ENCODE results near the gene NEUROG1.
"Not testable (repeated sequence)": the region's sequence is repeated elsewhere in the genome, so short reads cannot be mapped to it uniquely, and the experiment has no call there.

The NEUROG1 gene

DNA sequence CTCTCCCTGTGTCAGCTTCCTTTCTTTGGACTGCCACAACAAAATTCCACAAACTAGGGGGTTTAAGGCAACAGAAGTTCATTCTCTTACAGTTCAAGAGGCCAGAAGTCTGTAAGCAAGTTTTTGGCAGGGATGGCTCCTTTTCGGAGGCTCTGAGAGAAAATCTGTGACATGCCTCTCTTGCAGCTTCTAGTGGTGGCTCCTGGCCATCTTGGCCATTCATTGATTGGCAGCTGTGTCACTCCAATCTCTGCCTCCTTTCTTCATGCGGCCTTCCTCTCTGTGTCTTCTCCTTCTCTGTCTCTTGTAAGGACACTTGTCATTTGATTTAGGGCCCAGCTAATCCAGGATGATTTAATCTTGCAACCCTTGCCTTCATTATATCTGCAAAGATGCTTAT is 2.0 kb upstream of the NEUROG1 start:
- no peak for DNase-seq (ENCODE audit: low read depth, low spot score)

DNA sequence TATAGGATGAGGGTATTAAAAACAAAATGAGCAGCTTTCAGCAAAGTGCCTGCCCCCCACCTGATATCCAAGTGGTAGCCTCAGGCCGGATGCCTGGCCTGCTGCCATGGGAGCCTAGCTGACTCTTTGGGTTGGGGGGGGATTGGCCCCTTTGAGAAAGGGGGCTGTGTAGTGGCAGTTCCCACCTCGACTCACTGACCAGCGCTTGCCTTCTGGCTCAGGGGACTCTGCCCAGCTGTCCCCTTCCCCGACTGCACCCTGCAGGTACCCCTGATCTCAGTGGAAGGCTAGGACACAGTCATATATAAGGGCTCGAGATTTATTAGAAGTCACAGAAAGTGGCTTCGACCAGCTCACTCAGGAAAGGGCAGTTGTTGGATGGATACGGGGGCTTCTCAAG is 1.5 kb upstream of the NEUROG1 start:
- DNase-seq (ENCODE audit: low read depth, low spot score) = no peak

DNA sequence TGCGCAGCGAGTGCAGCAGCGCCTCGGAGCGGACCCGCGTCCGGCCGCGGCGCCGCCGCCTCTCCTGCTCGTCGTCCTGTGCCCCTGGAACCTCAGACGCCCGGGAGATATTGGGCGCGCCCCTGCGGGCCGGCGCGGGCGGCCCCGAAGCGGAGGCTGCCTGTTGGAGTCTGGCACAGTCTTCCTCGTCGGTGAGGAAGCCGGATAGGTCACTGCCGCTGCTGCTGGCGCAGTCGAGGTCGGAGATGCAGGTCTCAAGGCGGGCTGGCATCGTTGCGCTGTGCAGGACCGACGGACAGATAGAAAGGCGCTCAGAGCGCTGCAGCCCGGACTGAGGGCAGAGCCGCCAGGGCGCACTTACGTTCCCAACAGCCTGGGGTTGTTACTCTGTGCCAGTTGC is 344 bp downstream of the NEUROG1 start:
- peak; percentile 36 for DNase-seq (ENCODE audit: low read depth, low spot score)

DNA sequence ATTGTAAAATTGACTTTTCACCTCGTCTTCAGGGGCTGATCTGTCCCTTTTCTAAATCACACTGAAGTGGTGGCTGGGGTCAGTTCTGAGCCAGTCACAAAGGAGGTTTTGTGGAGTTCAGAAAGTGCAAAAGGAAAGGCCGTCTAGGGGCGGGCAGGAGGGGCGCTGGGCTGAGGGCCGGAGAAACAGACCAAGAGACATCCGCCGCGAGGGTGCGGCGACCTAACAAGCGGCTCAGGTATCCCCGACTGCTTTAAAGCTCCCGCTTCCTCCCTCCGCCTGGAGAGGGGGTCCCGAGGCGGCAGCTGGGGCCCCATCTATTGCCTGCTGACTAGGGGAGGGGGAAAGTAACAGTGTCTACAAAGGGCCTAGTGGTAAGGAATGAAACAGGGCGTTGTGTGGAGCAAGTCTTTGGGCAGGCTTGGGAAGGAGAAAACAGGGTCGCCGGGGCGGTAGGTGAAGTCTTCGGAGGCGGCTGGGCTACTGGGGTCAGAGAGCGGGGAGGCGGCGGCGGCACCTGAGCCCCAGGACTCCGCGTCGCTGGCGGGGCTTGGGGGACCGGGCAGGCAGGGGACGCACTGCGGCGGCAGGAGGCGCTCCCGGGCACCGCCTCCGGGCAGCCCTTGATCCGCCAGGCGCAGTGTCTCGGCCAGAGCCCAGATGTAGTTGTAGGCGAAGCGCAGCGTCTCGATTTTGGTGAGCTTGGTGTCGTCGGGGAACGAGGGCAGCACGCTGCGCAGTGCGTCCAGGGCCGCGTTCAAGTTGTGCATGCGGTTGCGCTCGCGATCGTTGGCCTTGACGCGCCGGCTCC is 950 bp downstream of the NEUROG1 start:
- DNase-seq (ENCODE audit: low read depth, low spot score) = peak; percentile 5

DNA sequence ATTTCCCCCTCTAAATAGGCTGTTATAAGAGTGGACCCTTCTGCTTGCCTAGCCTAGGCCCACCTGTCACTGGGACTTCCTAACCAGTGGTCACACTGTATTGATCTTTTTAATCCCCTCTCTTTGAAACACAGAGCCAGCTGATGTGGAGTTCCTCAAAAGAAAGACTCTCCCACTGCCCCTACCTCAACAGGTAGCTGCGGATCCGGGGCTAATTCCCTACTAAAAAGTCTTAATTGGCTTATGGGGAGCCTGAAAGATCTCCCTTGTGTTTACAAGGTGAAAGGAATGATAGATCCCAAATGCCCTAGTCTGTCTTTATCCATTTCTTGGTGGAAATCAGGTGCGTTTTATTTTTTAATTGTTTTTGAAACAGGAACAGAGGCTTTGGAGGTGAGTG is 2.0 kb downstream of the NEUROG1 start:
- no peak for DNase-seq (ENCODE audit: low read depth, low spot score)

DNA sequence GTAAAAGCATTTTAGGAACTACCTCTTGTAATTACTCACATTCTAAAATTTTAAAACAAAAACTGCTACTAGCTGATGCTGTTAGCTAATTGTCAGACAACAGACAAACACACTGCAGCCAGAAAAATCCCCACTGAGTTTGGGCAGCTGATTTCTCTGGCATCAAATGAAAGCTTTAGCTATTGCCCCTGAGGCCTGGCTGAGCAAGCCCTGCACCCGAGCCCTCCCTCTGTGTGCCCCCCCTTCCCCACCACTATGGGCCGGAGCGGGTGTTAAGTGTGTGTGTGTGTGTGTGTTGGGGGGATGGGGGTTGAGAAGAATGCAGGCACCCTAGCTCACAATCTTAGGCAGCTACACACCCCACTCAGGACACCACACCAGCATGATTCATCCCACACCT is 2.4 kb downstream of the NEUROG1 start:
- DNase-seq (ENCODE audit: low read depth, low spot score) = no peak

DNA sequence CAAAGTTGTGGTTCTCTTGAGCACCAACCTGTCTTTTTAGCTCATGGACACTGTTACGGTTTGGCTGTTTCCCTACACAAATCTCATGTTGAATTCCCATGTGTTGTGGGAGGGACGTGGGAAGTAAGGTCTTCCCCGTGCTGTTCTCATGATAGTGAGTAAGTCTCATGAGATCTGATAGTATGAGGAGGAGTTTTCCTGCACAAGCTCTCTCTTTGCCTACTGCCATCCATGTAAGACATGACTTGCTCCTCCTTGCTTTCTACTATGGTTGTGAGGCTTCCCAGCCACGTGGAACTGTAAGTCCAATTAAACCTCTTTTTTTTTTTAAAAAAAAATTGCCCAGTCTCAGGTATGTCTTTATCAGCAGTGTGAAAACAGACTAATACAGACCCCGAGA is 6.2 kb downstream of the NEUROG1 start:
- not testable (repeated sequence) for DNase-seq (ENCODE audit: low read depth, low spot score)

DNA sequence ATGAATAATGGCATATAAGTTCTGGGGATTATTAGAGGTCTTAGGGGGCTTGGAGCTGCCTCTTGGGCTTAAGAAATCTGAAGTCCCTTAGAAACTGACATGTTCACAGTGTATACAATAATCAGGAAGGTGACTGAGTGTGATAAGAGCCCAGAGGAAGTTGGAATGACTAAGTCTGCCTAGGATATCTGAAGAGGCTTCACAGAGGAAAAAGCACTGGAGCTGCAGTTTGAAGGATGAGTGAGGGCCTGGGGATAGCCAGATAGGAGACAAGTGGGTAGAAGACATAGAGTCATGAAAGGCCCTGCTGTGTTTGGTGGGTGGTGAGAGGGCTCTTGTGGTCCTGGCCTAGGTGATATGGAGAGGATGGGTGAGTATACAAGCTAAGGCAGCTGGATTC is 8.8 kb downstream of the NEUROG1 start:
- no peak for DNase-seq (ENCODE audit: low read depth, low spot score)

DNA sequence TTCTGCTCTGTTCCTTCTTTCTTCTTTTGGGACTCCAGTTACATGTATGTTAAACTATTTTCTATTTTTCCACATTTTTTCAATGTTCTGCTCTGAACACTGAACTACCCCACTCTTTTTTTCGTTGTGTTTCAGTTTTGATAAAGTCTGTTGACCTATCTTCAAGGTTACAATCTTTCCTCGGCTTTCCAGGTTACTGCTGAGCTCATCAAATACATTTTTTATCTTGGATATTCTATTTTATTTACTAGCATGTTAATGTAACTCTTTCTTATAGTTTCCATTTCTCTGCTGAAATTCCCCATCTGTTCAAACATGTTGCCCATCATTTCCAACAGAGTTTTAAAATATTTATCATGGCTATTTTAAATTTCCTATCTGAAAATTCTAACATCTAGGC is 13.8 kb downstream of the NEUROG1 start:
- DNase-seq (ENCODE audit: low read depth, low spot score) = no peak

DNA sequence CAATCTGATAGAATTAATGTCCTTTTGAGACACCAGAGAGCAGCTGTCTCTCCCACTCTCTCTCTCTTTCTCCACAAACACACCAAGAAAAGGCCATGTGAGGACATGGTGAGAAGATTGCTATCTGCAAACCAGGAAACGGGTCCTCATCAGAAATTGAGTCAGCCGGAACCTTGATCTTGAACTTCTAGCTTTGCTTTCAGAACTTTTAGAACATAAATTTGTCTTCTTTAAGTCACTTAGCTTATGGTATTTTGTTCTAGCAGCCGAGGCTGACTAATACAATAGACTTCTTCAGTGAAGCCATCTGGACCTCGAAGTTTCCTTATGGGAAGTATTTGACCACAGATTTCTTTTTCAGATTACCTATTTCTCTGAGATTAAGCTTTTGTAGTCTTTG is 18.1 kb downstream of the NEUROG1 start:
- DNase-seq (ENCODE audit: low read depth, low spot score) = no peak

DNA sequence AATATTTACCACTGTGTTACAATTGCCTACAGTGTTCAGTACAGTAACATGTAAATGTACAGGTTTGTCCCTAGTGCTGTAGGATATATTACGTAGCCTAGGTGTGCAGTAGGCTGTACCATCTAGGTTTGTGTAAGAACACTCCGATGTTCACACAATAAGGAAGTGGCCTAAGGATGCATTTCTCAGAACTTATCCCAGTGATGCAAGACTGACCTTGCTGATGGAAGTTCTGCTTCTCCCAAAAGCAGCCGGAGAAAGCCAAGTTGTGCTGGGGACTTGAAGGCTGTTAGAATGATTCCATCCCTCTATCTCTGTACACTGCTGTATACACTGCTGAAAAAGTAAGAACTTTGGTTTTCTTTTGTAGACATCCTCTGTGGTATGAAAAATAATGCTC is 21.6 kb downstream of the NEUROG1 start:
- DNase-seq (ENCODE audit: low read depth, low spot score) = no peak

DNA sequence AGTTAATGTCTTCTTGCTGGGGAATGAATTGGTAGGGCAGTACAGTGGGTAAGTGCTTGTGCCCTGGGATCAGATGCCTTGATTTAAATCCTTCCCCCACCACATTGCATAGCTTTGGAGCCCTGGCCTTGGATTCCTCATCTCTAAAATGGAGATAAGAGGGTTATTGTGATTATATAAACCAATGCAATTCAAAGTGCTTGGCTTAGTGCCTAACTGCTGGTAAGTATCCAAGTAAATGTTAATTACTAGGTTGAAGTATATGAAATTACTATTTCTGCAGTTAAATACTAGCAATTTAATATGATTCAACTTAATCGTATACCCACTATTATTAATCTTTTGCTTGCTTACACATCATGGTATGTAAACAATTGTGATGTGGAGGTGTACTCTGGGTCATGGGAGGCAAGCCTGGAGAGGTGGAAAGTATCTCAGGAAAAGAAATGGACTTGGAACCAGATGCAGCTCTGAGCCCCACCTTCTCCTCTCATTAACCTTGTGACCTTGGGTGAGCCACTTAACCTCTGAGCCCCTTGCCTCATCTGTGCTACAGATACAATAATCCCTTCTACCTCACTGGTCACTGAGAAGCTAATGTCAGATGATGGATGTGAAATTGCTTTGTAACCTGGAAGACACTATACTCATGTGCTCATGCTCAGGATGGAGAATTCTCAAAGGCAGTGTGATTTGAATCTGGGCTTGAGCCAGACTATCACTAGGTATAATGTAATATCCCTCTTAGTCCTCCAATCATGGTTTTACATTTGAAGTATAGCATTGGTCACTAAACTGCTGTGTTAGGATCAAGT is 23.8 kb downstream of the NEUROG1 start:
- no peak for DNase-seq (ENCODE audit: low read depth, low spot score)

DNA sequence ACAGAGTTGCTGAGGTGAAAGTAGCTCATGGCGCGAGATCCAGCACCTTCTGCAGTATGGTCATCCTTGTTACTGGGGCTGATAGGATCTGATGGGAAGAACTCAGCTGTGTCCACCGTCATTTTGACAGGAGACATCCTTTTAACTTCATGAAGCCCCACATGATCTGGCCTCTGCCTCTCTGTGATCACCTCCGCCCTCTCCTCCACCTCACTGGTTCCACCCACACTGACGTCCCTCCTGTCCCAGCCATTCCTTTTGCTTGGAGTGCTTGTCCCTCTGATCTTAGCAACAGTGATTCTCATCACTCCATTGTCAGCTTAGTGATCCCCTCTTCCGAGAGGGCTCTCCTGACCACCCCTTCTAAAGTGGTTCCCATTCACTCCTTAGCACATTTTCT is 25.8 kb downstream of the NEUROG1 start:
- DNase-seq (ENCODE audit: low read depth, low spot score) = no peak

DNA sequence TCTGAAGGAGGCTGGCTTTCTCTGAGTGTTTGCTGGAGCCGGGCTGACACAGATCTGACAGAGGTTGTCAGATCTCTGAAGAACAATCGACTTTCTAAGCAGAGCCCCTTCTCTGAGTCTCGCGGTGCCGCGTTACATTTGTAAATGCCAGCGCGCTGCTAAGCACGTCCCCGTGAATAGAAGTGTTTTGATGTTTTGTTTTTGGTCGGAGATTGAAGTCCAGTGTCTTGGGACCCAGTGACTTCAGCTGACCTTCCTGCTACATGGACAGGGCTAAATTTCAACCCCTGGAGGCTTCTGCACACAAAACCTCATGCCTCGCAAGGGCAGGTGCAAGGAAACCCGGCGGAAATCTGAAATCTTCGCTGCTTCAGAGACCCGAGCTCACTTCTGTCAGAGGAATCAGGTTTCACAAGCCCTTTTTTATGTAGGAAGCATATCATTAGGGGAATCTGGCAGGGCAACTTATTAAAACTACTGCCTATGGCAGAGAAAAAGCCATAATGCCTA is 27.2 kb downstream of the NEUROG1 start:
- no peak for DNase-seq (ENCODE audit: low read depth, low spot score)

DNA sequence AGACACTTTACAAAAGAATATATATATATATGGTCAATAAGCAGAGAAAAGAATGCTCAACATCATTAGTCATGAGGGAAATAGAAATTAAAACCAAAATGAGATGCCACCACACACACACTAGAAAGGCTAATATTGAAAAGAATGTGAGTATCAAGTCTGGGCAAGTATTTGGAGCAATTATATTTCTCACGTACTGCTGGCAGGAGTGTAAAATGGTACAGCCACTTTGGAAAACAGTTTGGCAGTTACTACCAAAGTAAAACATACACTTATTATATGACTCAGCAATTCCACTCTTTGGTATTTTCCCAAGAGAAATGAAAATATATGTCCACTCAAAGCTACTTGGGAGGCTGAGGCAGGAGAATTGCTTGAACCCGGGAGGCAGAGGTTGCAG is 29.8 kb downstream of the NEUROG1 start:
- peak; percentile 56 for DNase-seq (ENCODE audit: low read depth, low spot score)

DNA sequence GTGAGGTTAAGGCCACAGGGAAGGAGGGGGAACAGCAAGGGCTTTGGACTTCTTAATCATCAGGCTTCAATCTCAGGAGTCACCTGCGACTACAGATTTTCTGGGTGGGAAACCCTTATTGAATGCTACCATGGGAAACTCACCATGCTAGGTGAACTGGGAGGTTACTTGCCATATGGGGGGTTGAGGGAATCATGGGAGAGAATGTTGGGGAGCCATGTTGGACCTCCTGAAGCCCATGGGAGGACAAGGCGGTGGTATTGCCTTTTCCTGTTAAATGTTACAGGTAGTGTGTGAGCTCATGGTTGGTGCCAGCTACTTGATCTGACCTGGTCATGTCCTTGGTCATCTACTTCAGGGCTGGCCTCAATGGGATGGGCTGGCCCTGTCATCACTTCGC is 31.4 kb downstream of the NEUROG1 start:
- DNase-seq (ENCODE audit: low read depth, low spot score) = no peak

DNA sequence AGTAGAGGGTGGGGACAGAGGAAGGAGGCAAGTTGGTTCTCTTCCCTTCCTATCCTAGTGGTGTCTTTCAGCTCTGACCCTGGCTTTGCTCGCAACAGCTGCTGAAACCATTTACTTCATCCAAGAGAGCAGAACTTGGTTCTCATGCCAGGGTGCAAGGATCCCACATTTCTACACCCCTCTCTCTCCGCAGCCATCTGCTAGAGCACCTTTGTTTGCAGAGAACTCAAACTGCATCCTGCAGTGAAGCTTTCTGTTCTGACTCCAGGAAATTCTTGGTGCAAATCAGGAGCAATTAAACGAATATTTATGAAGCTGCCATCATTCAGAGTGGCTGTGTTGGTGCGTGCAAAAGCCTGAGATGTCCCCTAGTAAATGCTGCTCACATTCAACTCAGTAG is 31.9 kb downstream of the NEUROG1 start:
- DNase-seq (ENCODE audit: low read depth, low spot score) = no peak

DNA sequence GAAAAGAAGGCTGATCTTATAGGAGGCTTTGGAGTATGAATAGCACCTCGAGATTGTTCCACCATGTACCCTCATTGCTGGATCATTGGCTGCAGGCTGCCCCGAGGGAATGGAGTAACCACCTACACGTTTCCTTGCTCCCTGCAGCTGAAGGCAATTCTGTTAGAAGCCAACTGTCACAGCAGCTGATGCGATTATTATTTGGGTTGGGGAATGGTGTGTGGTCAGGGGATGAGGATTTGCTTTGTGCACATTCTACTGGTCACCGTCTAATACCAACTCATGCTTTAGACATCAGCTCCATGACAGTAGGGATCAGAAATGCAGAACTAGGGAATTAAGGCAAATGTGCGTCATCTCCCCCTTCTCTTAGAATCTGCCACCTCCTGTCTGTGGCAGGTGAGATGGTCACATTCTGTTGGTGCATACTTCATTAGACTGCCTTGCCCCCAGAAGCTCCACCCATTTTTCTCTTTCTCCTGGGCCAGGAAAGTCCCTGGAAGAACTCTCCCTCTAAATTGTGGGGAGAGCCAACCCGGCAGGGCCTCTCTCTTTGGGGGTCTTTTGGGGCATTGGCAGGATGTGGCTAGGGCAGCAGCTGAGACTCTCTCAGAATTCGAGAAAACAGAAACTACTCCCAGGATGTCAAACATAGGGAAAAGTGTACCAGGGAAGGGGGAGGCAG is 32.8 kb downstream of the NEUROG1 start:
- no peak for DNase-seq (ENCODE audit: low read depth, low spot score)

DNA sequence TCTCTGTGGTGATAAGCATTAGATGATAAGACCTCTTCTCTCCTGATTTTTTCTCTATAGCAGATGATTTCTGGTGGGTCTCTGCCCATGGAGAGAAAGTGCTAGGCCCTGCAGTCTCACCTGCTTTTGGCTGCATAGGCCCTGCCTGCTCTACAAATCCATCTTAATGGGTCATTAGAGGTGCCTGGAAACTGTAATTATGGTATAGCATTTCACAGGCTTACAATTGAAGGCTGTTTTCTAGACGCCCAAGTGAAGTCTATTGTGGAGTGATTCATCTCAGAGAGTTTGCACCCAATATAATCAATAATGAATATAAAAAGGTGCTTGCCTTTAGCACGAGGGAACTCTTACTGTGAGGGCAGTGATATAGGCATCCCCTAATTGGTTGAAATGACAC is 33.8 kb downstream of the NEUROG1 start:
- no peak for DNase-seq (ENCODE audit: low read depth, low spot score)

DNA sequence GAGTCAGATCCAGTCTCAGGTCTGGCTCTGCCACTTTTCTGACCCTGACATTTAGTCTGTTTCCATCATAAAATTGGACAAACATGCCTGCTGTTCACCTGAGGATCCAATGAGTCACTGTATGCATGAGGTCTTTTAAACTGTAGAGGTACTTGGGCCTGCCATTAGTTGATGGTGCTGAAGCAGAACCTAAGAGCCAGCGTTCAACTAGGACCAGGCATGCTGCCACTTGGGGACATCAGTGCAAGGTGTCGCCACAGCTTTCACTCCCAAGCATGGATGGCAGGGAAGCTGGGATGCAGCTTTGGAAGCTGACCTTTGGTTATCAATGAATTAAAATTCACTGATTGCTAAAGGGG is 37.1 kb downstream of the NEUROG1 start:
- DNase-seq (ENCODE audit: low read depth, low spot score) = no peak

DNA sequence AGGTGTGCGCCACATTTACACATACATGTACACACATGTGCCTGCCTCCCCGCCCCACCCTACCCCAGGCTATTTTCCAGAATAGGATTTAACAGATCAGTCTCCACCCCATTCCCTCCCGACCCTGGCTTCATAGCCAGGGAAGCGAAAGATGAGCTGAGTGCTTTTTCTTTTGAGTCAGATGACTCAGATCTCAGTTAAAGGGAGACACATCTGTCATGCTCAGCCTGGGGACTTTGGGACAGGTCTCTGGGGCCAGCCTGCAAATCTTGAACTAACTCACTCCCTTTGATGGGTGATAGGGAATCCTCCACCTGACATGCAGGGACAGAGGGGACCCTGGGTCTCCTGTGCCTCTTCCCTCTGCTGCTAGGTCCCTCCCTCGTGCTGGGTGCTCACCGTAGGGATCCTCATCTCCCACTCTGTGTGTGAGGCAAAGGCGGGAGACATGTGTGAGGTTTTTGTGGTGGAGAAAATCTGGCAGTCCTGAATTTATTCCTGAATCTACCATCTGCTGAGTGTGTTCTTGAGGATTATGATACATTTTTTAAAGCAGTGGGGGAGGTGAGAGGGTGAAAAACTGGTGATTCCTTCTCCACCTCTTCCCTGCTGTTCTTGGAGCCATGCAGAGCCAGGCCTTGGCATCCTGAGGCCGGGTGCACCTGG is 37.7 kb downstream of the NEUROG1 start:
- DNase-seq (ENCODE audit: low read depth, low spot score) = no peak

DNA sequence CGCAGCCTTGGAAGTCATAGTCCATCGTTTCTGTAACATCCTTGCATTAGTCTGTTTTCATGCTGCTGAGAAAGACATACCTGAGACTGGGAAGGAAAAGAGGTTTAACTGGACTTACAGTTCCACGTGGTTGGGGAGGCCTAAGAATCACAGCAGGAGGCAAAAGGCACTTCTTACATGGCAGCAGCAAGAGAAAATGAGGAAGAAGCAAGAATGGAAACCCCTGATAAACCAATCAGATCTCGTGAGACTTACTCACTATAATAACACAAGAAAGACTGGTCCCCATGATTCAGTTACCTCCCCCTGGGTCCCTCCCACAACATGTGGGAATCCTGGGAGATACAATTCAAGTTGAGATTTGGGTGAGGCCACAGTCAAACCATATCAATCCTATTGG is 40.2 kb downstream of the NEUROG1 start:
- not testable (repeated sequence) for DNase-seq (ENCODE audit: low read depth, low spot score)
